Pancreas (tissue), 10 donors: ENCODE results near the gene GRIK3. TPM values are rescaled to one million over a fixed set of nuclear protein-coding genes. Genes with fewer than 3 reads are reported as not detected.

Experiments
- ATAC-seq, 4 donors: fragments of 200-7000 bp; cut with Tn5 transposase; one replicate each; pipeline versions ENCODE4 v1.8.0 to v1.9.1; 2020; ENCODE audit warnings: mild to moderate bottlenecking in 4 of 4, moderate library complexity in 4 of 4
- DNase-seq, 6 donors: peaks; one replicate each; pipeline ENCODE4 v3.0.0-alpha.2; 2020
- FAIRE-seq: peaks from 2 replicates; lab custom pipeline; 2012; peaks lifted over from hg19 to GRCh38; lab: Jason Lieb, UNC
- H3K27ac ChIP-seq, 4 donors: fragments of 200-600 bp; sonication (generic); 1 replicate in 3 of 4; 2 replicates in 1 of 4; pipeline versions ENCODE4 v1.5.0 to v1.8.0; 2020
- H3K27me3 ChIP-seq, 4 donors: fragments of 200-600 bp; one replicate each; pipeline ENCODE4 v1.8.0; 2021
- H3K36me3 ChIP-seq, 3 donors: fragments of 200-600 bp; sonication (generic) in 1 of 3; one replicate each; pipeline versions ENCODE4 v1.5.0 to v1.8.0; 2020 to 2021
- H3K4me1 ChIP-seq, 3 donors: fragments of 200-600 bp; one replicate each; pipeline ENCODE4 v1.8.0; 2021
- H3K4me3 ChIP-seq, 4 donors: fragments of 200-600 bp; sonication (generic) in 2 of 4; one replicate each; pipeline versions ENCODE4 v1.5.0 to v1.8.0; 2020 to 2021
- H3K9me3 ChIP-seq, 4 donors: fragments of 200-600 bp; one replicate each; pipeline ENCODE4 v1.8.0; 2021
- WGBS, 2 donors: extraction: QIAGEN DNeasy Blood & Tissue Kit; methylation state at CpG; one replicate each; pipeline ENCODE4 v1.1.7; 2013; 5-methylcytosine and 5-hydroxymethylcytosine counted together
- intact Hi-C, 3 donors: fragments of 100-400 bp; cut with DNase I; formaldehyde crosslinking; loops; one replicate each; pipeline versions ENCODE4 v1.11.1 to v1.14.2; 2022
- polyA plus RNA-seq, 2 donors: library from polyadenylated mRNA; stranded (reverse); fragments of 200-250 nt; gene quantifications; one replicate each; pipeline ENCODE4 v1.2.3, GENCODE V29; 2013
- total RNA-seq, 6 donors: library from RNA; stranded (reverse); fragmentation: NEBNext Ultra II Directional in 4 of 6; extraction: Animal tissue kit (Norgen Biotek cat#: 25700) in 4 of 6; gene quantifications; one replicate each; pipeline versions ENCODE4 v1.2.1 to v1.2.4, GENCODE V29; 2021 to 2023
- TF ChIP-seq, protein P1 (sequence below), 4 donors: fragments of 200-600 bp; sonication (generic) in 3 of 4; IDR thresholded peaks; one replicate each; pipeline versions ENCODE4 v1.5.0 to v1.8.0; 2021; ENCODE audit warnings: antibody characterized with exemption in 4 of 4
- donor health status: healthy with polysubstance abuse.
- donor health status: DM: no; HTN: no; CAD: no; lungs with moderate emphysema.
- donor health status: DM: no; HTN: no; CAD: no.
- donor health status: control.
- donor health status: control.
- donor health status: Bipolar disorder and iron deficiency.
- donor health status: DM: yes; HTN: yes; CAD: no.
- donor health status: DM: no; HTN: no; CAD: no.
- donor health status: DM: no; HTN: no; CAD: no.
- donor health status: DM: yes; HTN: yes; CAD: no.

Gene GRIK3
- total and polyA plus RNA-seq, 8 donors = 0.08 to 0.47 (median 0.23) TPM

DNA sequence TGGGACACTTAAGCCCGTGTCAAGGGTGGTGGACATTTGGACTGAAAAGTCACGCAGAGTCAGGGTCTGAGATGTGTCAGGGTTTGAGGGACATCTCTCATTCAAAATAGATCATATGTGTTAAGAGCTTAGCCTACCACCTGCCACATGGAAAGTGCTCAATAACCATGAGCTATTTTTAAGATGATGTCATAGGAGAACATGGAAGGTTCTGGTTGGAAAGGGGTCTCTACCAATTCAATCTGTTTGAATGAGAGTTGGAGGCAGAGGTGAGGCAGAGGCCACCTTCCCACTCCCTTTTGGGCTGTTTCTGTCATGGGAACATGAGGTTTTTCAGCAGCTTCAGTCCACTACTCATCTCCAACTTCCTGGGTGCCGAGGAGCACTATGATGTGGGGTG, 239.9 kb downstream of the GRIK3 start:
- intact Hi-C loops = no loop called here
- 74 to 75% methylated on average over 3 of the region's 3 CpGs for WGBS, 2 donors
- Histone ChIP-seq H3K27ac (no peak overlapping the region), H3K36me3 (no peaks in the 10 kb centered on the region), H3K27me3 (no peaks in the 10 kb centered on the region), H3K9me3 (no peaks in the 10 kb centered on the region), H3K4me1 (no peaks in the 10 kb centered on the region), H3K4me3 (no peak overlapping the region)
- DNase-seq (no peak), FAIRE-seq (no peak), ATAC-seq (no peak)
- TF ChIP-seq, protein P1, sequence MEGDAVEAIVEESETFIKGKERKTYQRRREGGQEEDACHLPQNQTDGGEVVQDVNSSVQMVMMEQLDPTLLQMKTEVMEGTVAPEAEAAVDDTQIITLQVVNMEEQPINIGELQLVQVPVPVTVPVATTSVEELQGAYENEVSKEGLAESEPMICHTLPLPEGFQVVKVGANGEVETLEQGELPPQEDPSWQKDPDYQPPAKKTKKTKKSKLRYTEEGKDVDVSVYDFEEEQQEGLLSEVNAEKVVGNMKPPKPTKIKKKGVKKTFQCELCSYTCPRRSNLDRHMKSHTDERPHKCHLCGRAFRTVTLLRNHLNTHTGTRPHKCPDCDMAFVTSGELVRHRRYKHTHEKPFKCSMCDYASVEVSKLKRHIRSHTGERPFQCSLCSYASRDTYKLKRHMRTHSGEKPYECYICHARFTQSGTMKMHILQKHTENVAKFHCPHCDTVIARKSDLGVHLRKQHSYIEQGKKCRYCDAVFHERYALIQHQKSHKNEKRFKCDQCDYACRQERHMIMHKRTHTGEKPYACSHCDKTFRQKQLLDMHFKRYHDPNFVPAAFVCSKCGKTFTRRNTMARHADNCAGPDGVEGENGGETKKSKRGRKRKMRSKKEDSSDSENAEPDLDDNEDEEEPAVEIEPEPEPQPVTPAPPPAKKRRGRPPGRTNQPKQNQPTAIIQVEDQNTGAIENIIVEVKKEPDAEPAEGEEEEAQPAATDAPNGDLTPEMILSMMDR (IDR thresholded peaks at IDR 0.05) = no peak

DNA sequence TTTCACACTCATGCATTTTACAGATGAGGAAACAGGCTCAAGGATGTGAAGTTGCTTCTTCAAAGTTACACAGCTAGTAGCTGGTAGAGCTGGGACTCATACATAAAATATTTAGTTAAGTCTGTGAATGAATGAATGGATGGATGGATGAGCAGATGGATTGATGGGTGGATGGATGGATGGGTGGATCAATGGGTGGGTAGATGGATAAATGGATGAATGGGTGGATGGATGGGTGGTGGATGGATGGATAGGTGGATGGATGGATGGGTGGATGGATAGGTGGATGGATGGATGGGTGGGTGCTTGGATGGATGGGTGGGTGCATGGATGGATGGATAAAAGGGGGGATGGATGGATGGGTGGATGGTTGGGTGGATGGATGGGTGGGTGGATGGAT, 240.9 kb downstream of the GRIK3 start:
- intact Hi-C loops = no loop called here
- Histone ChIP-seq H3K4me1 (no peaks in the 10 kb centered on the region), H3K36me3 (no peaks in the 10 kb centered on the region), H3K4me3 (no peak overlapping the region), H3K9me3 (no peaks in the 10 kb centered on the region), H3K27ac (no peak overlapping the region), H3K27me3 (no peaks in the 10 kb centered on the region)
- no peak for FAIRE-seq
- no peak for DNase-seq
- TF ChIP-seq, protein P1 (IDR thresholded peaks at IDR 0.05) = no peak
- ATAC-seq = no peak

DNA sequence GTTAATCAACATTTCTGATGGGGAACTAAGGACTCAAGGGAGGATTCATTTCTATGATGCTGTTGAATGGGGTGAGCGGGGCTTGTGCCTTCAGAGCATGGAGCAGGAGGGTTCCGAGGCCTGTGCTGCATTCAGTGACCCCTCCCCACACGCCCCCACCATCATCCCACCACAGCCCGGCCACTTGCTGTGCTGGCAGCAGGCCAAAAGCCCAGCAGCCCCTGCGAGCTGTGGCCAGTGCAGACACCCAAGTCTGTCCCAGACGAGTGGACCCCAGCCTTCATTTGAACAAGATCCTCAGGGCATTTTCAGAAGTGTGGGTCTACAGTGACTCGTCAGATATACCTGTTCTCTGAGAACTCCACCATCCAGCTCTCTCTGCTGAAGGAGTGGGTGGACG, 242.0 kb downstream of the GRIK3 start:
- FAIRE-seq = no peak
- Histone ChIP-seq H3K4me3 (no peak overlapping the region), H3K4me1 (no peaks in the 10 kb centered on the region), H3K27me3 (no peaks in the 10 kb centered on the region), H3K9me3 (no peaks in the 10 kb centered on the region), H3K27ac (no peak overlapping the region), H3K36me3 (no peaks in the 10 kb centered on the region)
- no peak for DNase-seq
- intact Hi-C loops = no loop called here
- ATAC-seq = no peak
- TF ChIP-seq, protein P1 (IDR thresholded peaks at IDR 0.05) = no peak
- 28 to 39% methylated on average over 8 of the region's 8 CpGs for WGBS, 2 donors

DNA sequence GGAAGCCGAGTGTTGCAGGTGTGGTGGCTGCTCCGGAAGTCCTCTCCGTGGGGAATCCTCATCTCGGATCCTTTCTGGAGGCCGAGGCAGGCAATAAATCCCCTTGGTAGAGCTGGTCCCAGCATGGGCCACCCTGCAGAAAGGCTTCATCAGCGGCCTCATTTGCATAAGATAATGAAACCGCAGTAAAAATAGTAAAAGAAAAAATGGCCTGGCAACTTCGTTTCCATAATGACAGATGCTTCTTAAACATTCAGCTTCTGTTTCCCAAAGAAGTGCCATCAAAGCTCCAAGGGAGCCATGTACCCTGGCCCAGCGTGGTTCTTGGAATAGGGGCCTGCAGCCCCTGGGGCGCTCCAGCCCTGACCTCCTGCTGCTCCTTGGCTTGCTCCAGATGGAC, 244.1 kb downstream of the GRIK3 start:
- H3K9me3 ChIP-seq = no peaks in the 10 kb centered on the region
- intact Hi-C loops = no loop called here
- no peak overlapping the region for H3K27ac ChIP-seq
- WGBS, 2 donors = 43 to 60% methylated on average over 10 of the region's 10 CpGs
- H3K36me3 ChIP-seq = no peaks in the 10 kb centered on the region
- FAIRE-seq (no peak), DNase-seq (no peak), ATAC-seq (no peak)
- no peak overlapping the region for H3K4me3 ChIP-seq
- H3K27me3 ChIP-seq = no peaks in the 10 kb centered on the region
- TF ChIP-seq, protein P1 (IDR thresholded peaks at IDR 0.05) = no peak
- no peaks in the 10 kb centered on the region for H3K4me1 ChIP-seq

DNA sequence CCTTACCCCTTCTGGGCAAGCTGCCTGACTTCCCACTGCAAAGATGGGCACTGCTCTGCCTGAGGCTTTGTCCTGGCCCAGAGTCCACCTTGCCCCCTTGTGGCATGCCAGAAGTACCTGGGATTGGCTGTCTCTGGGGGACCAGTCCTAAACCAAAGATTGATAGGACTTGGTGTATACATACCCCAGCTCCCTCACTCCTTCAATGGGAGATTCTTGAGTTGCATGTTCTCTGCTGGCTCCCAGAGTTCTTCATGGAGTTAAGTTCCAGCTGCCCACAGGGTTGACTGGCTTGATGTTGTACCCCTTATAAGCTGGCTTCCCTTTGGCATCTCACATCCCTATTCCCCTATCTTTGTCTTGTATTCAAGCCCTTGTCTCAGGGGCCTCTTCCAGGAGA, 244.8 kb downstream of the GRIK3 start:
- DNase-seq = no peak
- no peaks in the 10 kb centered on the region for H3K4me1 ChIP-seq
- intact Hi-C loops = no loop called here
- H3K4me3 ChIP-seq = no peak overlapping the region
- H3K9me3 ChIP-seq = no peaks in the 10 kb centered on the region
- no peak for FAIRE-seq
- no peaks in the 10 kb centered on the region for H3K27me3 ChIP-seq
- H3K36me3 ChIP-seq = no peaks in the 10 kb centered on the region
- ATAC-seq = no peak
- TF ChIP-seq, protein P1 (IDR thresholded peaks at IDR 0.05) = no peak
- H3K27ac ChIP-seq = no peak overlapping the region
